HG02759 (cell line): Measurements from ENCODE around the gene SRSF3.
"Not testable (repeated sequence)": the region's sequence is repeated elsewhere in the genome, so short reads cannot be mapped to it uniquely, and the experiment has no call there.

Source experiments
- ATAC-seq: cut with Tn5 transposase; IDR thresholded peaks from one replicate; pipeline ENCODE4 v1.9.1; 2021; ENCODE audit warnings: mild to moderate bottlenecking, moderate library complexity; ENCODE audit not compliant: unreplicated experiment

The SRSF3 gene

DNA sequence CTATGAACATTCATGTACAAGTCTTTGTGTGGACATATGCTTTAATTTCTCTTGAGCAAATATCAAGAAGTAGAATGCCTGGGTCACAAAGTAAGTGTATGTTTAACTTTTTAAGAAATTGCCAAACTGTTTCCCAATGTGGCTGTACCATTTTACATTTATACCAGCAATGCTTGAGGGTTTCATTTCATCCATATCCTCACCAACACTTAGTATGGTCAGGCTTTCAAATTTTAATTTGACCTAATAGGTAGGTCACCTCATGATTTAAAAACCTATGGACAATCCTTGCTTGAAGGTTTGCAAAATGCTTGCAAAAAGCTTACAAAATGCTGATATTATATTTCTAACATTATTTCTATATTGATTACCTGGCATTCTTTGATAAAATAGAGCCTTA is 19.5 kb upstream of the SRSF3 start:
- ATAC-seq, result no peak

DNA sequence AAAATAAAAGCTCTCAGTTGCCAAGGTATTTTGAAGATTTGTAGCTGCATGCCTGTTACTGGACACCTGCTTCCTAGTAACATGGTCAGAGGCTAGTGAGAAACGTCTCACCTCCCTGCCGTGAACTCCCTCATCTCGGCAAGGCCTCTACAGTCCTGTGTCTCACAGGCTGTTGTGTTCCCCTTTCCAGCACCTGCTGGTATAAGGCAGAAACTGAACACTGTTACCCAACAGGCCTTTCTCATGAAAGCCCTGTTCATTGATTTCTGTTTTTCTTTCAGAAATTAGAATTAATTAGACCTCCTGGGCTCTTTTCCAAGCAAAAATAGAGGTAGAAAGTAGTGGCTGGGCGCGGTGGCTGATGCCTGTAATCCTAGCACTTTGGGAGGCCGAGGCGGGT is 17.6 kb upstream of the SRSF3 start:
- no peak for ATAC-seq

DNA sequence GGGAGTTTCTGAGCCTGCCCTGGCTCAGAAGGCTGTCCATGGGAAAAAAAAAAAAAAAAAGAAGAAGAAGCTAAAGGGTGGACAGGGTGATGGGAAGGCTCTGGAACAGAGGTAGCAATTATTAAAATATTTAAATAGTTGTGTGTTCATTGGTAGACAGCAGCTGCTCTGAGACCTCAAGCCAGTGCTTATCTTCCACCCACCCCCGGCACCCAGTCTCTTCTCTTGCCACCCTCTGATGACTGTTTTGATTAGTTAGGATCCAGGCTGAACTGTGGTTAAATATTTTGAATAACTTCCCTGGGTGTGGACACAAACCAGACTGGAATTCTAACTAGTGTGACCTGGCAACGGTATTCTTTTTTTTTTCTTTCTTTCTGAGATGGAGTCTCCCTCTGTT is 16.9 kb upstream of the SRSF3 start:
- ATAC-seq, result no peak

DNA sequence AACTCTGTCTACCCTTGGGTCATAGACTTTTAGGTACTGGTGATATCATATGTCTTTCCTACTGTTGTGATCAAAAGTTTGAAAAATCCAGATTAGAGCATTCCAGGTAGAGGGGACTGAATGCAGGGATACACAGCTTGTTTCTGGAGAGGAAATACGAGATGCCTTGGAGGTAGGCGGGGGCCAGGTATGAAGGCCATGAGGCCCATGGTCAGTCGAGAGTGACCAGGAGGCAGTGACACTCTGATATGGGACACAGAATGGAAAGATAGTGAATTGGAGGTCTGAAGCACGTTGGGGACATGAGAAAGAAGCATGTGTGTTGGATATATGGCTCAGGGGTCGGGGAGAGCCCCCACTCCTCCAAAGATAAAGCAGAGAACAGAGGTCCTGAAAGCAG is 16.1 kb upstream of the SRSF3 start:
- no peak for ATAC-seq

DNA sequence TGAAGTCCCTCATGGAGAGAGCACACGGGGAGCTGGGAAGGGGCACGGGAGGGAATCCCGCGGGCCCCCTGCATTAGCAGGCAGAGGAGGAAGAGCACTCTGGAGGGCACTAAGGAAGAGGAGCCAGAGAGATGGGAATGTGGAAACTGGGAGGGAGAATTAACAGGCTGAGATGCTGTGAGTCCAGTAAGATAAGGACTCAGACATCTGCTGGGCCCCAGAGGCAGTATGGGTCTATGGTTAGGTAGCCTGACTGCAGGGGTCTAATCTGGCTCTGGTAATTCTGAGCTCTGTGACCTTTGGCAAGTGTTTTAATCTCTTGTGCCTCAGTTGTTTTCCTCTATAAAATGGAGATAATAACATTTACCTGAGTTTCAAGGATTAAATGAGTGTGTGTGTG is 15.7 kb upstream of the SRSF3 start:
- ATAC-seq, result no peak

DNA sequence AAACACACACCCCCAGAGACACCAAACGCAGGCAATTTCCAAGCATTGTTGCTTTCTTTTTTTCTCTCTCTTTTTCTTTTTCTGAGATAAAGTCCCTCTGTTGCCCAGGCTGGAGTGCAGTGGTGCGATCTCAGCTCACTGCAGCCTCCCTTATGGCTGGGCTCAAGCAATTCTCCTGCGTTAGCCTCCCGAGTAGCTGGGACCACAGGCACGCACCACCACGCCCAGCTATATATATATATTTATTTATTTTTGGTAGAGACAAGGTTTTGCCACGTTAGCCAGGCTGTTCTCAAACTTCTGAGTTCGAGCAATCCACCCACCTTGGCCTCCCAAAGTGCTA is 14.0 kb upstream of the SRSF3 start:
- no peak for ATAC-seq

DNA sequence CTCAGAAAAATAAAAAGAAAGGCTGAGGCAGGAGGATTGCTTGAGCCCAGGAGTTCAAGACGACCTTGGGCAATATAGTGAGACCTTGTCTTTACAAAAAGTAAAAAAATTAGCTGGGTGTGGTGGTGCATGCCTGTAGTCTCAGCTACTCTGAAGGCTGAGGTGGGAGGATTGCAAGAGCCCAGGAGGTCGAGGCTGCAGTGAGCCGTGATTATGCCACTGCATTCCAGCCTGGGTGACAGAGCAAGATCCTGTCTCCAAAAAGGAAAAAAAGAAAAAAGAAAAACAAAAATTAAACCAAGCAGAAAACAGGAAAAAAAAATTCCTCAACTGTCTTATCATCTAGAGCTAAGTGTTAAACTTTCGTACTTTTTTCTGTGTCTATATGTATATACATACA is 12.4 kb upstream of the SRSF3 start:
- no peak for ATAC-seq

DNA sequence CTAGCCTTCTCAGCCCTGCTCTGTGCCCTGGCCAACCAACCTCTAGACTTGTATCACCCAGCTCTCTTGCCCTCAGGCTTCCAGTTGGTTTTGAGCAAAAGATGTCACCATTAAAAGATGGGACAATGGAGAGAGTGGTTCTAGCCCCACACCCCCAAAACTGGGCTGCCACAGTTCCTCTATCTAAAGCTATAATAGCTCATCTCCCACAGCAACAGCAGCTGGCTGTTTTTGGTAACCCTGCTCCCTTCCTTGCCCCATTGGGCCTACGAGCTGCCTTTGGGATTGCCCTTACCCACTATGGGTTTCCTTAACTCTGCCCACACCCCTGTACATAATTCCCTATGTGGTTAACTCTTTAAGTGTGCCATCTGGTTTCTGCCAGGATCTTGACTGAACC is 7.6 kb upstream of the SRSF3 start:
- no peak for ATAC-seq

DNA sequence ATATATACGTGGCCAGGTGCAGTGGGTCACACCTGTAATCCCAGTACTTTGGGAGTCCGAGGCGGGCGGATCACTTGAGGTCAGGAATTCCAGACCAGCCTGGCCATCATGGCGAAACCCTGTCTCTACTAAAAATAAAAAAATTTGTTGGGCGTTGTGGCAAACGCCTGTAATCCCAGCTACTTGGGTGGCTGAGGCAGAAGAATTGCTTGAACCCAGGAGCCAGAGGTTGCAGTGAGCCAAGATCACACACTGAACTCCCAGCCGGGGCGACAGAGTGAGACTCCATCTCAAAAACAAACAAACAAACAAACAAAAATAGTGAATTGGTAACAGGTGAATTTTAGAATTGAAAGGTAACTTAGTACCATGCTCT is 5.1 kb upstream of the SRSF3 start:
- not testable (repeated sequence) for ATAC-seq

DNA sequence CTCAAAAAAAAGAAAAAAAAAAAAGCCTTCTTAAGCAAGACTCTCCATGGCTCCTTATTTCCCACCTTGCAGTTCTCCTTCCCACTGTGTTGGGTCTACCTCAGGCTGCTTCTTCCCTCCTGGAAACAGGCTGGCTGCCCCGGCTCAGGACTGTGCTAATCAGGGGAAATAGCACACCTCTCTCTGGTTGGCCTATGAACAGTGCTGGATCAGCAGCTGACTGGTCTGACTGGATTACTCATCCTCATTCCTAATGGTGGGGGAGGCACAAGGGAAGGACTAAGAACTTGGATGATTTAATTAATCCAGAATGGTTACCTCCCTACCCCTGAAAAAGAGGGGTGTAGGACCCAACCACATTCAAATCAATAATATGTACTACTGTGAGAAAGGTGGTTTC is 3.9 kb upstream of the SRSF3 start:
- ATAC-seq, result no peak

DNA sequence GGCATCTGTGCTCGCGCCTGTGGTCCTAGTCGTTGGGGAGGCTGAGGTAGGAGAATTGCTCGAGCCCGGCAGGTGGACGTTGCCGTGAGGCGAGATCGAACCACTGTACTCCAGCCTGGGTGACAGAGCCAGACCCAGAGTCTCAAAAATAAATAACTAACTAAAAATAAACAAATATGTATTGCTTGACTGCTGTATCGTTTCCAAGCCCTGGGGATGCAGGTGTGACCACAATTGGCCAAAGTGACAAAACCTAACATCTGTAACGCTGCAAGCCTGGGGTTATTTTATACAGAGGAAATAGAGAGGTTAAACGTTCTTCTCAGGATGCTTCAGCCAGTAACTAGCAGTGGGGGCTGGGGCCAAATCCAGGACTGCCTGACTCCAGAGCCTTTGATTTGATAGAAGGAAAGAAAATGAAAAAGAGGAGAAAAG is 1.9 kb upstream of the SRSF3 start:
- peak; percentile 29 for ATAC-seq

DNA sequence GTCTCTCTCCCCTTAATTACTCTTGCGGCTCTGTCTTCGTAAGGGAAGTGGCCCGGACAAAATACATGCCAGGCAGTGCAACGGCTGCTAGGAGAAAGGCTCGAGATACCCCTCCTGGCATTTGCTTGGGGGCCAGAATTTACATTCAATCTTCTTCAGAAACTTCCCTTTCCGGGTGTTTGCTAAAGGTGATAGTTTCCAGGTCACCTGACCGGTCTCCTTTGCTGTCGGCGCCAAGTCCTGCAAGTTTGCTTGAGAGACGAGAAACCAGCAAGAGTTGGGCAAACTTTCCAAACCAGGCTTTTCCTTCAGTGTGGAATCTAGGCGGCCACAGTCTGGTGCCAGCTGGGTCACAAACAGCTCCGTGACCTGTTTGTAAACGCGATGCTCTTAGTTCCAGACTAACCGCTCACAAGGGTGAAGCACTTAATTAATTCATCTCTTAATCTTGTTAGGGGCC is 563 bp upstream of the SRSF3 start:
- ATAC-seq, result peak; percentile 23

DNA sequence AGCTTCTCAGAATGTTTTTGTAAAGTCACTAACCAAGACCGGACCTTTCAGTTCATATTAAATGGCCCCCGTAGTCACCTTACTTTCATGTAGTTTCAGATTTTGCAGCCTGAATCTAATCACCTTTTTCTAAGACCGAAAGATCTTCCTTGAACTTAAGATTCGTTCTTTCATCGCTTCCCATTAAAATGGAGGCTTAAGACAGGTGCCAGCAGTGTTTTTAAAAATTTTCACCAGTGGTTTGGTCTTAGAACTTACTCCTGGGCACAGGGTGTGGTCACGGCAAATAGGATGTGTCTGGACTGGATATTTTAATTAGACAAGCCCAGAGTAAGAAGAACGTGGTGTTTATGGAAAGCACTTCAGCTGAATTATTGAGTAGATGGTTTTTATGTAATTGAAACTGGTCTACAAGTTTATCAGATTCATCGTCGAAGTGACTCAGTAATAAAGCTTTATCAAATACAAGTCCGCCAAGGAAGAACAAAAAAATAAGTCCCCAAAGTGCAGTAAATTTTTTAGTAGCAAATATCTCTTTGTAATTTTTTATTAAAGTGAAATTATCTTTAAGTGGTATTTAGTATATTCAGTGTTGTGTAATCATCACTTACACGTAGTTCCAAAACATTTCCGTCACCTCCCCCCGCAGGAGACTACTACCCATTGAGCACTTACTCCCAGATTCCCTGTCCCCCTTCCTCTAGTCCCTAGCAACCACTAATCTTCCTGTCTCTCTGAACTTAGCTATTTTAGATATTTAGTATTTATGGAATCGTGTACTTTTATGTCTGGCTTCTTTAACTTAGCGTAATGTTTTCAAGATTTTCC is 868 bp downstream of the SRSF3 start:
- no peak for ATAC-seq

DNA sequence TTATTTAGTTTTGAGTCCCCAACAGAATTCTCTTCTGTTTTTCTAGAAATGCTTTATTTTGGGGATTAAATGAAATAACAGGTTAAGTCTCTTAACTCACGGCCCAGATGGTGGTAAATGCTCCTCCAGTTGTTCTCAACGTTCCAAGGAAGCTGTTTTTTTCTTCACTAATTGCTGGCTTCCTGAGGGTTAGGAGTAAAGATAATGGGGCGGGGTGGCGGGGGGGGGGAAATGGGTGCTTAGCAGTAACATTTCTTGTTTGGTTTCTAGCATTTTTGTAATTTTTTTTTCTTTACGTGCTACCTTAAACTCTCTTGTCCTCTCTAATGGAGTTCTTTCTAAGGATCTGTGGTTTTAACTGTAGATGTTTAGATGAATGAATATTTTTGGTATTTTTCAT is 2.2 kb downstream of the SRSF3 start:
- no peak for ATAC-seq

DNA sequence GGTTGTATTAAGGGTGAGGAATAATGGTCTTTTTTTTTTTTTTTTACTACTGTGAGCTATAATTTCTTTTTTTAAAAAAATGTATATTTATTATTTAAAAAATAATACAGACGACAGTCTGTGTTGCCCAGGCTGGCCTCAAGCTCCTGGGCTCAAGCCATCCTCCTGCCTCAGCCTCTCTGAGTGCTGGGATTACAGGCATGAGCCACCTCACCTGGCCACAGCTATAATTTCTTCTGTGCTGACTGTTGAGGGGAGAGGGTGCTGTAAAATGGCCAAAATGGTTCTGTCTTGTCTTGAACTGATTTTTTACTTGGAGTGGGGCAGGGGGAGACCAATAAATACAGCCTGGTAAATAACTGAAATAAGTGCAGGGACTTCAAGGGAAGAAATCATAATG is 3.6 kb downstream of the SRSF3 start:
- no peak for ATAC-seq

DNA sequence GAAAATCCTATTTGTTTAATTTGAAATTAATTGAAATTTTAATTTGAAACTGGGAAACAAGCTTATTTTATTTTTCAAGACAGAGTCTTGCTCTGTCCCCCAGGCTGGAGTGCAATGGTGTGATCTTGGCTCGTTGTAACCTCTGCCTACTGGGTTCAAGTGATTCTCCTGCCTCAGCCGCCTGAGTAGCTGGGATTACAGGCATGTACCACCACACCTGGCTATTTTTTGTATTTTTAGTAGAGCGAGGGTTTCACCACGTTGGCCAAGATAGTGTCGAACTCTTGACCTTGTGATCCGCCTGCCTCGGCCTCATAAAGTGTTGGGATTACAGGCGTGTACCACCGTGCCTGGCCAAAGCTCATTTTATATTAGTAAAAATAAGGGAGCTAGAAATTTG is 4.2 kb downstream of the SRSF3 start:
- no peak for ATAC-seq

DNA sequence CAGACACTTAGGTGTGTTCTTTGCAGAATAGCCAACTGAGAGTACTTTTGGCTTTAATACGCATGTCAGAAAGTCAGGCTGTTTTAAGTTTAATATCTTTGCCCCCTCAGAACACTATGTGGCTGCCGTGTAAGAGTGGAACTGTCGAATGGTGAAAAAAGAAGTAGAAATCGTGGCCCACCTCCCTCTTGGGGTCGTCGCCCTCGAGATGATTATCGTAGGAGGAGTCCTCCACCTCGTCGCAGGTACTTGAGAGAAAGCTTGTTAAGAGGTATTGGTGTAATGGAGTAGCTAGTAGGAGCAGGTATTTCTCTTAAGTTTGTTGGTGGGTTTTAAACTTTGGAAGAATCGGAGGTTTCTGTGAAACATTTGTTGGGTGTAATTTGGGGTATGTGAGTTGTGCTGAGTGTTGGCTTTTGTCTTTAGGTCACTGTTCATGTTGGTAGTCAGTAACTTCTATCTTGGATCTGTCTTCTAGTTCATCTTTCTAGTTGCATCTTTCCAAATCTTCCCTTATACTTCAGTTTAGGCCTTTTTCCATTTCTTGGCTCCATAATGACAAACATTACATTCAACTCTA is 4.7 kb downstream of the SRSF3 start:
- ATAC-seq, result no peak

DNA sequence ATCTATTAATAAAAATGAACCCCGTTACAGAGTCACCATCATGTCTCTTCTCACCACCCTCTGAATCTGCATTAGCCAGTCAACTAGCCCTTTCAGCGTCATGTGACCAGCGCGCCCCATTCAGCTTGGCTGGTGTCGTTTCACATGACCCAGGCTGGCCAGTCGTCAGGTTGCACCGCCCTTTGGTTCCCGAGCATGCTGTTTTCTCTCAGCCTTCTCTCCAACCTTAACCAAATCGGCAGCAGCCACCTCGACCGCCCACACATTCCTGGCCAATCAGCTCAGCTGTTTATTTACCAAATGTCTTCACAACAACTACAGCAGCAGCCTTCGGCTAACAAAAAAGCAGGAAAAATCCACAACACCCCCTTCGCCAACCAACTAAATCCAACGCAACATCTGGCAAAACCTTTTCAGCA is 5.6 kb downstream of the SRSF3 start:
- no peak for ATAC-seq

DNA sequence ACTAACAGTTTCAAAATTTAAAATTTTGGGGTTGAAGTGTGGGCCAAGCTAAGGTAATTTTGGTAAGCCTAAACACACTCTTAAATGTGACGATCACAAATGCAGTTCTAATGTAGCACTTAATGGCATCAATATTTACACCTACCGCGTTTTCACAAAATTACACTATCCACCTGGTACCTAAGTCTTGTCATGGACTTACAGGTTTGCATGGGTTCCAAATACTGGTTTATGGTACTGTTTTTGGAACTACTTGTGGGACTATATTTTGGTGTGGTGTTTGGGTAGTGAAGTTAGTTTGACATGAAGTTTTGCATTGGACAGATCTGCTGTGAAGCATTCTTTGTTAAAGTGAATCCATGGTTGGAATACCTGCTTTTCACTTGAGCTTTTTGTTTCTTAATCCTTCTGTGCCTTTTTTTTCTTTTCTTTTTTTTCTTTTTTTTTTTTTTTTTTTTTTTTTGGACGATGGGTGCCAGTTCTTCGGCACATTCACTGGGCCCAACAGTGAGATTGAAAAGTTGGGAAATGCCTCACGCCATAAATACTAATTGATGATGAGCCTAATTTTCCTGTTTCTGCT is 6.5 kb downstream of the SRSF3 start:
- no peak for ATAC-seq

DNA sequence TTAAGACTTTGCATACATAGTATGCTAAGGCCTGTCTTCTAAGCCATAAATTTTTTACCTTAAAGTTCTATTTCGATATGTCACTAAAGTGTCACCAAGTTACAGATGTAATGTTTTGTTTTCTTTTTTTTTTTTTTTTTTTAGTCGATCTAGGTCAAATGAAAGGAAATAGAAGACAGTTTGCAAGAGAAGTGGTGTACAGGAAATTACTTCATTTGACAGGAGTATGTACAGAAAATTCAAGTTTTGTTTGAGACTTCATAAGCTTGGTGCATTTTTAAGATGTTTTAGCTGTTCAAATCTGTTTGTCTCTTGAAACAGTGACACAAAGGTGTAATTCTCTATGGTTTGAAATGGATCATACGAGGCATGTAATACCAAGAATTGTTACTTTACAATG is 7.7 kb downstream of the SRSF3 start:
- ATAC-seq, result not testable (repeated sequence)

DNA sequence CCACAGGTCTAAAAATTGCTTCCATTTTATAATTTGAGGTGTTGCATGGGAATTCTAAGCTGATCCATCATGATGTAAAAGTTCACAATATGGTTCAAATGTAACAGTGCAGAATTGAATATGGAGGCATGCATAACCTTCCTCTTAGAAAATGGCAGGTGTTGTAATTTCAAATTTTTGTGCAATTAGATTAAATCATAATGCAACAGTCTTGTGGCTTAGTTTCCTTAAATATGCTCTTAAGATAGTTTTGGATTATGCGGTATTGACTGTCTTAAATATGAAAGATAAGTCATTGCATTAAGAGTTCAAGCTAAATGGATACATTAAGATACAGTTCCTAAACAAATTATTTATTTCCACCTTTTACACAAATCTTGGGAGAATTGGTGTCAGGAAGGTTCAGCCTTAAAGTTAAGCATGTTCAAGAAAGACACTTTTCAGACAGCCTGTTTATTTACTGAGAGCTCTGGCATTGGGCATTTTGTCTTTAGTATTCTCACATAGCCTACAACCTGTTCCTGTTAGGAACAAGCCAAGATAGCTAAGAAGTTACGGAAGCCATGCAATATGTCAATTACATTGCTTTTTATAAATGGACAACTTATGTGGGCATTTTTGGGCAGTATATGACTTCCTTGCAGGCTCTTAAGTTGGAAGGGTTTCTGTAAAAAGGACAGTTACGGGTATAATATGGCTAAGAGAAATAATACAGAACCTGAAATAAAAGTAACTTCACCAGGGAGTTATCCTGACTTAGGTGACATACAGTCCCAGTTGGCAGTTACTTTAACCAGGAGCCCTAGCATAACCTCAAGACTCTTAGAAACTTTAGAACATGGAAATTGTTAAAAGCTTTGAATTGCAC is 9.3 kb downstream of the SRSF3 start:
- ATAC-seq, result no peak
